CMK (cell line): ENCODE data around the gene SULT4A1.

ENCODE experiments used
- DNase-seq: peaks from one replicate; pipeline ENCODE4 v3.0.0-alpha.2; 2010; ENCODE audit warnings: low read depth

Gene SULT4A1

DNA sequence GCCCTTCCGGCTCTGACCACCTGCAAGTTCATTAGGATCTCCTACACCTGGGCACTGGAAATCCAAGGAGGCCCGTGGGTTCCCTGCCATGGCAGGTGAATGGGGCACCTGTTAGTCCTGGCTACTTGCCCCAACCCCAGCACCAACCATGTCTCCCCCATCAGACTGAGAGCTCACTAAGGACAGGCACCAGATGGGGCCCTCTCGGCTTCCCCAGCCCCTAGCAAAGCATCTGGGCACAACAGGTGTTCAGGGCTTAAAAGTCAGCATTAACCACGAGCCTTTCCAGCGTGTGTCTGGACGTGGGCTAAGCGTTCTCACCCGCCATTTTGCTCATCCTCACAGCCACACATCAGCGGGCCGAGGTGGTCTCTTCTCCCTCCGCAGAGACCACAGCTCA is 2.2 kb downstream of the SULT4A1 start:
- DNase-seq, result no peak

DNA sequence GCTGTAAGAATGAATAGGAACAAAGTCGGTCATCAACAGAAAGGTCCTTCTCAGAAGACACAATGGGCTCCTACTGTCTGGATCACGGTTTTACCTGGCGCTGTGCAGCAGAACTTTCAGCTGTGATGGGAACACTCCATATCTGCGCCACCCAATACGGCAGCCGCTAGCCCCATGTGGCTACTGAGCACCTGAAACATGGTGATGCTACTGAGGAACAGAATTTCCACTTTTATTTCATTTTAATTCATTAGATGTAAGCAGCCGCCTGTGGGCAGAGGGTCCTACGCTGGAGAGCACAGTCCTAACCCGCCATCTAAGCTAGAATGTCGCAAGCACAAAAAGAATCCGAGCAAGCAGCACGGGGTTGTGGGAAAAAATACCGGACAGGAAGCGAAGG is 2.7 kb downstream of the SULT4A1 start:
- DNase-seq, result no peak

DNA sequence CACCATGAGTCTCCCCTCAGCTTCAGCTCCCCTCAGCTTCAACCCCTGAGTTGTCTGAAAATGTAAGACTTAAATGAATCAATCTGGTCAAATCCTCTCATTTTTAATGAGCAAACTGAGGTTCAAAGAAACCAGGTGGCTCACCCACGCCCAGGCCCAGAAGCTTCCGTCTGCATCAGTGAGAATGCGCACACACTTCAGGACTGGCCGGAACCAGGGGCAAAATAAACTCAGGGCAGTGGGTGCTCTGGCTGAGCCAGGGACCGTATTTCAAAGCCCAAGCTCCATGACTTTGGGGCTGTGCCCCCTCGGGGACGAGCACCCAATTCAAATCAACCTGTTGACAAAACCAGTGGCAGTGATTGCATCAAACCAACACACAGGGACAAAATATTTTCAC is 3.1 kb downstream of the SULT4A1 start:
- no peak for DNase-seq

DNA sequence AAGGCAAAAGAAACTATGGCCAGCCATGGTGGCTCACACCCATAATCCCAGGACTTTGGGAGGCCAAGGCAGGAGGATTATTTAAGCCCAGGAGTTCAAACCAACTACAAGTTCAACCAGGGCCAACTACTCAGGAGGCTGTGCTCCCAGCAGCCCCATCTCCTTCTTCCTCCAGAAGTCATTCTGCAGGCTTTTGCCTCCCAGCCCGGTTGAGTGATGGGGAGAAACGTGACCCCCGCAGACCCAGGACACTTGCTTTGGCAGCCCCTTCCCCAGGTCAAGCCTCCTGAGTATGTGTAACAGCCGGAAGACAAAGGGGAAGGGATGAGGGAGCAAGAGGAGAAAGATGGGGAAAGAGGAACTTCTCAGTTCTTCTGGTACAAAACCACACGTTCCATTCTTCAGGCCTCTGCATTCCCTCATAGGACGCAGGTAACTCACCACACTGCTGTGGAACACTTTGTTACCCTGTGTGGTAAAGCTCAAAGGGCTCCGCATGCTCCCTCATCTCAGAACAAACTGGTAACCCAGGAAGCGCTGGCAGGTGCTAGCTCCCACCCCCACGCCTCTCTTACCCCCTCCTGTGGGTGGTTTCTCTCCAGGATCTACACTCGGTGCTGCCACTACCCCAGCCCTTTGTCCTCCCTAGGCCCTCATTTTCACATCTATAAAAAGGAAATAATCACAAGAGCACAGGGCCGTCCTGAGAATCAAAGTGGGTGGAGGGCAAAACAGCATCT is 4.0 kb downstream of the SULT4A1 start:
- DNase-seq, result no peak

DNA sequence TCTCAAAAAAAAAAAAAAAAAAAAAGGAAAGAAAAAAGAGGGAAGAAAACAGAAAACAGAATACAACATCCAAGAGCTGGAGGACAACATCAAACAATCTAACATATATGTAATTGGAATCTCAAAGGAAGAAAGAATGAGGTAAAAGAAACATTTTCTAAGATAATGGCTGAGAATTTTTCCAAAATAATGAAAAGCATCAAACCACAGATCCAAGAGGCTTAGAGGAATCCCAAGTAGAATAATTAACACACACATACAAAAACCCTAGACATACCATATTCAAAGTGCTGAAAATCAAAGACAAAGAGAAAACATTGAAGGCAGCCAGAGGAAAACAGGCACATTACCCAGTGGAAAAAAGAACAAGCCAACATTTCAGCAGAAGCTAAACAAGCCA is 4.9 kb downstream of the SULT4A1 start:
- DNase-seq, result no peak

DNA sequence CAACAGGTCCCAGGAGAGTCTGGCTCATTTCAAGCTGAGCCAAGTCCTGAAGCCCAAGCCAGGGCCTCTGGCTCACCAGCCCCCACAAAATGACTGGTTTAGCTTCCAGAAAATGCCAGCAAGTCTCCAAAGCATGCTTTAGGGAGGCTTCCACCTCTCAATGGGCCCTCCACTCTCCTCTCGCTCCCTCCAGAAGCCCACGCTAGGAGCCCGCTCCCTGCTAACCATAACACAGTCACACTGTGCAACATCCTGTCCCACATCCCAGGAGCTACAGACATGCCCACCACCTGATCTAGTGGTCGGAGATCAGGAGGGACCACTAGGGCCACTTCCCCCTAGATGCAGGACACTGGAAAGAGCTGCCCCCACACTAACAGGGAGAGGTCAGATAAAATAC is 6.9 kb downstream of the SULT4A1 start:
- no peak for DNase-seq

DNA sequence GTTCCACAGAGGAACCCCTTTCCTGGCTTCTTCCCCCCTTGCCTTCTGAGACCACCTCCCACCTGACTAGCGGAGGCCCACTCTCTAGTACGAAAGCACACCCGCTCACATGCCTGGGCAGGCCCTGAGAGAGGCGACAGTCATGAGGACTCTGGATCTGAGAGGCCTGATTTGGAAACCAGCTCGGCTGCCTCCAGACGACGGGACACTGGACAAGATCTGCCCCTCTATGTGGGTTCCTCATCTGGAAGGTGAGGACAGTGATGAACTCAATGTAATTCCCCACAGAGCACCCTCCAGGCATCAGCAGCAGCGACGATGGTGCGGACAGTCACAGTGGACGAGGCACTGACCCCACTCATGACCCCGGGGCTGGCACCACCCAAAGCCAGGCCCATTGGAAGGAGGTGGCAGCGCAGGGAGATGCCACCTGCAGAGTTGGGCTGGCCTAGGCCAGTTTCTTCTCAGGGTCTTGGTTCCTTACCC is 7.5 kb downstream of the SULT4A1 start:
- no peak for DNase-seq

DNA sequence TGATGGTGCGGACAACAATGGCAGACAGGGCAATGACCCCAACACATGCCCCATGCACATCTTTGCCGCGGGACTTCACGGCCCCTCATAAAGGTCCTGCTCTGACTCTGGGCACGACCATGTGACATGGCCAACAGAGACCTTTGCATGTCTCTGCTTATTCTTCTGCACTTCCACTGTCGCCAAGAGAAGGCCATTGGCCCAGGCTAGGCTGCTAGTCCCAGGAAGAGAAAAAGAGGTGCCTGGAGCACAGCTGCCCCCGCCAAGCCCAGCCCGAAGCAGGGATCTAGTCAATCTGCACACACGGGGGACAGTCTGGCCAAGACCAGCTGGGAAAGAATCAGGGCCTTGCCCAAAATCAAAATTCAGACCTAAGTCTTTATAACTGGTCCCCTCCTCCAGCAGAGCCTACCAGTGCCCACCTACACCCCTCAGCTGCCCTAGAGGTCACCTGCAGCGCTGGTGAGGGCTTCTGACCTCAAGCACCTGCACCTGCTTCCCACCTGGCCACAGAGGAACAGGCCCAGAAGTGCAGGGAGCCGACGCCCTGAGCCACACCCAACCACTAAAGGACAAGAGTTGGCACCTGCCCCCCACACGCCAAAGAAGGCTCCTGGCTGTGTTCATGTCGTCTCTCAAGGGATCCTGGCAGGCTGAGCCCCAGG is 8.1 kb downstream of the SULT4A1 start:
- no peak for DNase-seq

DNA sequence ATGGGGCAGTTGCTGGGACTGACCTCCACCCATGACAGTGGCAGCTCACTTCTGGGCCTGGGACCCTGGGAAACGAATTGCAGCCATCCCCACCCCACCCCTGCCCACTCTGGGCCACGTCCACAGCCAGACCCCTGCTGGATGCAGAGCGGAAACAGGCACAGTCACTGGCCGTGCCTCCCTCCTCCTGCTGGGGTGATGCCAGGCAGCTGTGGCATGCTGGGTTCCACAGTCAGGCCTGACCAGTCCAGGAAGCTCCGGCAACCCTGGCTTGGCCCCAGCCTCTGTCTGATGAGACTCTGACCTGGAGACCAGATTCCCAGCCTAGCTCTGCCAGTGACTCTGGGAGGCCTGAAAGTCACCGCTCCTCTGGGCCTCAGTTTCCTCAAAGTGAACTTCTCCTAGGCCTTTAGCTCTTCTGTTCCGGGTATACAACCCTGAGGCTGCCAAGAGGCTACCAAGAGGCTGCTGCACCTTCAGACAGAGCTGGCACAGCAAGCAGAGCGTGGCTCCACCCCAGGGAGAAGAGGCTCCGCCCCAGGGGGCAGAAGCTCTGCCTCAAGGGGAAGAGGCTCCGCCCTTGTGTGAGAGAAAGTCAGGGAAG is 8.9 kb downstream of the SULT4A1 start:
- no peak for DNase-seq

DNA sequence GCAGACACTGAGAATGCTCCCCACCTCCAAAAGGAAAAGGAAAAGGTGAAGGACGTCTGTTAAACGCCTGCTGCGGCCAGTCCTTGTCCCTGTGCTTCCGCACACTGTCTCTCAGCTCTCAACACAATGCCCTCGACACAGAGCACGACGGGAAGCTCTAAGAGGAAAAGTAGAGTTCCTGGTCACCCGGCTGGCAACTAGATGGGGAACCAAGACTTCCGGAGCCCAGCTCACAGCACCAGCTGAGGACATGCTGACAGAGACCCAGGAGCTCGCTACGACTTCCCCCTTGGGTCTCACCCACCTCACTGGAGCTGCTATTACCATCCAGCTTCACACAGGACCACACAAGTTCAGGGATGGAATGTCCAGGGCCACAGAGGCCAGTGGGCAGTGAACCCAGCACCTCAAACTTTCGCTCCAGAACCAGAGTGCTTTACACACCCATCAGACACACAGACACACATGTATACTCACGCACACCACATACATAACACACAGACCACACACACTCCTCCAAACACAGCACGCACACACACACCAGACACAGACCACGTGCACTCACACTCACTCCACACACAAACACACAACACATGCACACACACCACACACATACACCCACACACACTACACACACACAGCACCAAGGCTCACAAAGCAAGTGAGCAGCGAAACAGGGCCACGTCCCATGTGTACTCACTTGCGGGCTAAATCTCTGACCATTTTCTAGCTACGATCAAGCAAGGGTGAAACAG is 9.6 kb downstream of the SULT4A1 start:
- DNase-seq, result no peak

DNA sequence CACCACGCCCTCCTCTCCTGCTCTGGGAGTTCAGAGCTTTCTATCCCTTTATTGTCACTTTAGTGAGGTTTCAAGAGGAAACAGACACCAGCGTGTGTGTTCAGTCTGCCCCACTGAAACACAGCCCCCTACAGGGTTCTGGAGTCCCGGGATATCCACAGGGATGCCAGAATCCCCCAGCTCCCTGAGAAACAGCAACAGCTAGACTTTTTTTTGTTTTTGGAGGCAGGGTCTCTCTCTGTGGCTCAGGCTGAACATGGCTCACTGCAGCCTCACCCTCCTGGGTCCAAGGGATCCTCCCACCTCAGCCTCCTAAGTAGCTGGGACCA is 10.4 kb downstream of the SULT4A1 start:
- DNase-seq, result no peak

DNA sequence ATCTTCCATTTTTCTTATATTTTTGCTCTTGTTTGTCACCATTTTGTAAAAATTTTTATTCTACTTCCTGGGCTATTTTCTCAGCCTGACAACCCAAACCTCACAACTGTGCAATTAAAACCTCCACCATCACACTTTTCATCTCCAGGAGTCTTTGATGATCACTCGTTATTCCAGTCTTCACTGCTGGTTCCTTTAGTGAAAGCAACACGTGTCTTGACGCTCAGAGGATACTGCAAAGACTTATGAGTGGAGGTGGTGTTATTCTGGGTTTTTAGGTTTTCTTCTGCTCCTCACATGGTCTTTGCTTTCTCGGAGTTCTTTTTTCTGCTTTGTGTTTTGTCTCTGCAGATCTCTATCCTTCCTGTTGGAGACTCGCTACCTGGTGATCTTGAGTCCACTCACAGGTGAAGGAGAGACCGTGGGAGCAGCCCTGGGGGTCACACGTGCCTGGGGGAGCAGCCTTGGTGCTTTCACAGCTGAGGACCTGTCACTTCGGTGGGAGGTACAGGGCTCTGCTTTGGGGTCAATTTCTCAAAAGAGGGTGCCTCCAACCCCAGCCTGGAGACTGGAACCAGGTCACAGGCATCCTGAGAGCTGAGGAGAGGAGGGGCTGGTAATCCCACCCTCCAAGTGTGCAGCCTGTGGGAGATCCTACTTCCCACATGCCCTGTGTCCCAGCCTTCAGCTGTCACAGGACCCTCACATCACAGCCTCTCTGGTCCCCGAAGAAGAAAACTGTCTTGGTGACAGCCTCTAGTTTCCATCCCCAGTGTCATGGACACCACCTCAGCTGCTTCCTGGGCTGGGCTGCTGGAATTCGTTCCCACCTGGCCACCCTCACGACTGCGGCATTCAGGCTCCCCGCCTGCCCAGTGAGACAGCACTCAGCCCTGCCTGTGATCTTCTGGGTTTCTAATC is 11.0 kb downstream of the SULT4A1 start:
- DNase-seq, result no peak

DNA sequence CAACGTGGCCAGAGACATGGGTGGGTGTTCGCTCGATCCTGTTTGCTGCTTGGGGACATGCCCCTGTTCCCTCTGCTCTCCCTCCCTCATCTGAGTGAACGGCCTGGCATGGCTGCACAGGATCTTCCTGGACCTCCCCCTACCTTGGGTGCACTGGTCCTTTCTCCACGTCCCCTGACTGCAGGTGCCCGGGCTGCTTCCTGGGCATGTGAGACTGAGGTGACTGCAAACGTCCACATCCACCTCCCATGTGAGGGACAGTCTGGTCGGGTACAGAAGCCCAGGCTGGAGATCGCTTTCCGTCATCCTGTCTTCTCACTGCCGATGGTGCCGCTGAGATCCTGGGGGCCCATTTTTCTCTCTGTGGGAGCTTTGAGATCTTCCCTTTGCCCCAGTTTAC is 11.8 kb downstream of the SULT4A1 start:
- DNase-seq, result no peak

DNA sequence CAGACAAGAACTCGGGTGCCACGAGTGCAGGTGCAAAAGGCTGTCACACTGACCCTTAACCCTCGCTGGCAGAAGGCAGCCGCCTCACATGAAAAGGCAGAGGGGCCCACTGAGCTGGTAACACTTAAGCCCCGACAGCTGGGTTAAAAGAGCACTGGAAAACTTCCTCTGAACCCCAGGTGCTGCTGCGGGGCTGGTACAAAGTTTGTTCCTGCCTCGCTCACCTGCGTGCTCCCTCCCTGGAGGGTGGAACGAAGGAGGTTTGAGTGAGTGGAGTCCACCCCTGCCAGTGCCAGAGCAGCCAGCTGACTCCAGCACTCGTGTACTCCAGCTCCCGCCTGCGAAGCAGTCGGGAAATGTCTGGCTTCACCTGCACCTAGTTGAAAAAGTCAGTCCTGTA is 12.6 kb downstream of the SULT4A1 start:
- no peak for DNase-seq

DNA sequence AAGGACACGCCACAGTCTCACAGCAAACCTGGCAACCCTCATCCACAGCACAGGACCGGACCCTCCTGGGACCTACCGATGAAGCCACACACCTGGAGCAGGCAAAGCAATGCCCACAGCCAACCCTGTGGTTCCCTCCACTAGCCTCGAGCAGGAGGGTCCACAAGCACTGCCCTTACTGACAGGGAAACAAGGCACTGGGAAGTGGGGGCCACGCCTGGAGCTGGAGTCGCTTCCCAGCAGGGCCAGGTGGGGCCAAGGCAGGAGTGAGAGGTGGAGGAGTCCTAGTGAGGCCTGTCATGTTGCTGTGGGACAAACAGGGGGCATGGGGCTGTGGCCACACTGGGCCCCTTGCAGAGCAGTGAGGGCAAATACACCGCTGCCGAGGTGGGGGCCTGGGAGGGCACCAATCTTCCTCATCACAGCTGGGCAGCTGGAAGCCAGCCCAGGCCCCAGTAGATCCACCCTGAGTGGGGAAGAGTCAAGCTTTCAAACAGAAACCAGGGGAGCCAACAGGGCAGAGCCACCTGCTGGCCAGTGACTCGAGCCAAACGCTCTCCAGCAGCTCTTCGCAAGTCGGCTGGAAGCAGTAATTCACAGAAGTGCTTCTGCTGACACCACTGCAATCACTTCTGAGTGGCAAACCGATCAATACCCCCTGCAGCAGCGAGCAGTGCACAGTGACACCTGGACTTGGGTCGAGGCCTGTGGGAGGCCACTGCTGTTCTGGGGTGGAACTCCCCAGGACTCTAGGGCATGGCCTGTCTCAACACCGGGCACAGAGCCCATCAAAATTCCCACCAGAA is 13.7 kb downstream of the SULT4A1 start:
- DNase-seq, result no peak

DNA sequence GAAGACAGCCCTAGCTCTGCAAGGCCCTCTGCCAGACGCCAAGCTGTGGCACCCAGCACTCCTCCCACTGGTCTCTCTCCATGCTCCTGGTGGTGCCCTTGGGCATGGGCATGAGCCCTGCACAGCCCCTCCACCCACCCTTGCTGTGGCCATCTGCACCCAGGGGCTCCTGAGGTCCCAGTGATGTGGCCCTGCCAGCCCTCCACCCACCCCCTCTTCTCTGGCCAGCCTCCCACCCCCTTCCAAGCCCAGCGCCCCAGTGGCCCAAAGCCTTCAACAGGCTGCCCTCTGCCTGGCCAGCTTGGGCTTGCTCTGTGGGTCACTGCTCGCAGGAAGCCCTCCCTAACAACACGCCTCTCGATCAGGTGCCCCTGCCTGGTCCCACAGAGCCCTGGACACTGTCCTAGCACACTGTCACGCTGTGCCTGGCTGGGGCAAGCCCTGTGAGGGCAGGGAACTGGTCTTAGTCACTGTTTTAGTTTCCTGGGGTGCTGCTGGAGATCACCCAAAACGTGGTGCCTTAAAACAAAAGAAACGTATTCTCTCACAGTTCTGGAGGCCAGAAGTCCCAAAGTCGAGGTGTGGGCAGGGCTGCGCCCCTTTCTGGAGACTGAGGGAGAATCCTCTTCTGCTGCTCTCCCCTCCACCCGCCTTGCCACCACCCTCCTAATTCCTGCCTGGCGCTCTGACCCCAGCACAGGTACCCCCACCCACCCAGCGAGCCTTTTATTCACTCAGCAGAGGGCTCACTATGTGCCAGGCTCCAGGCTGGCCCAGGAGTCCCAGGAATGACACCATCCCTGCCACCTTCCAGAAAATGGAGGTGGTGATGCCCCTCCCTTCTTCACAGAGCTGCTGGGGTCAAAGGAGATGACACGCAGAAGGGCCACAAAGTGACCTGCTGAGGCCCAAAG is 14.7 kb downstream of the SULT4A1 start:
- no peak for DNase-seq

DNA sequence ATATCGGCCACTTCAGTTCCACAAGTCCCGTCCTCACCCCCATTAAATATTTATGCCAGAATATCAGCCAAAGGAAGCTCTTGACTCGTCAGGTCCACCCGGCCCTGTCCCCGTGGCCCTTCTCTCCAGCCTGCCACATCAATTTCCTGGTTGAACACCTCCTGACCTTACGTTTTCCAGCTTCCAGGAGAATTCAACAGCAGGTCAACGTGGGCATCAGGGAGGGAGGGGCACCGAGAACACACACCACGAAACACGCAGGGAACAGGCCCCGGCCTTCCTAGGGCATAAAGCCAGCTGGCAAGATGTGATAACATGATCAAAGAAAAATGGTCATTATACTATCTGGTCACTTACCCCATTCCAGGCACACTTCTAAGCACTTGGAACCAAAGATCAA is 15.3 kb downstream of the SULT4A1 start:
- no peak for DNase-seq

DNA sequence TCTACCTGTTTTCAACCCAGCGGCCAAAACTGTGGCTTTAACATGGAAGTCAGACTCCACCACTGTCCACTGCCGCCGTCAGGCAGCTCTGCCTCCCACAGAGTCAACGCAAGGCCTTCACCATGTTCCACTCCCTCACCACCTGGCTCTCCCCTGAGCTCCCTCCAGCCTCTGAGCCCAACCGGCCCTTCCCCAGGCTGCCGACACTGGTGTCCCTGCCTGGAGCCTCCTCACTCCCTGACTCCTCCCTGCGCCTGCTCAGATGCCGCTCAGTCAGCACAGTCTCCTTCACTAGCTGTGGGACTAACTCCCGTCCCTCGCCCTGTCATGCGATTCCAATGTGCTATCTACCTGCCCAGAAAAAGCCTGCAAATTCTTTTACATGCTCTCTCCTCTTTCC is 16.3 kb downstream of the SULT4A1 start:
- no peak for DNase-seq
